SK-N-MC (cell line): ENCODE measurements around the gene LIPC.

Source experiments
- DNase-seq: peaks from one replicate; pipeline ENCODE4 v3.0.0-alpha.2; 2011; ENCODE audit warnings: low read depth, low spot score
- H3K27ac ChIP-seq: fragments of 200-600 bp; sonication (generic); 2 replicates; pipeline ENCODE4 v1.5.1; 2016; ENCODE audit warnings: mixed run types
- H3K36me3 ChIP-seq: fragments of 200-600 bp; sonication (generic); 2 replicates; pipeline ENCODE4 v1.6.1; 2017; ENCODE audit warnings: antibody characterized with exemption, low read length, mixed read lengths; ENCODE audit not compliant: insufficient read depth
- H3K4me3 ChIP-seq: fragments of 200-600 bp; sonication (generic); 2 replicates; pipeline ENCODE4 v1.5.1; 2016
- H3K9ac ChIP-seq: fragments of 200-600 bp; sonication (generic); 2 replicates; pipeline ENCODE4 v1.8.0; 2017; ENCODE audit warnings: mixed run types, mixed read lengths; ENCODE audit not compliant: insufficient read length
- H3K9me3 ChIP-seq: fragments of 200-600 bp; sonication (generic); 2 replicates; pipeline ENCODE4 v1.6.1; 2017; ENCODE audit warnings: low read depth, mild to moderate bottlenecking, antibody characterized with exemption, low read length, moderate library complexity, mixed read lengths
- EZH2 ChIP-seq: fragments of 200-600 bp; sonication (generic); IDR thresholded peaks from one replicate; pipeline ENCODE4 v1.6.1; 2017; ENCODE audit warnings: antibody characterized with exemption
- FOXP2 ChIP-seq: optimal IDR thresholded peaks from 2 replicates; pipeline ENCODE3; 2011; ENCODE audit warnings: mild to moderate bottlenecking, moderate library complexity; ENCODE audit not compliant: insufficient read depth; ENCODE audit errors: extremely low read length, control extremely low read depth
- POLR2AphosphoS5 ChIP-seq: IDR thresholded peaks from 2 replicates; pipeline ENCODE4 v1.6.1; 2012; ENCODE audit warnings: mild to moderate bottlenecking, low read depth, low read length, borderline replicate concordance

Gene LIPC

GRCh38 chr15:58390655-58391054 lies 41.1 kb upstream of the LIPC start:
- H3K9ac ChIP-seq = no peak overlapping the region
- H3K4me3 ChIP-seq = no peak overlapping the region
- no peaks in the 10 kb centered on the region for H3K9me3 ChIP-seq
- DNase-seq = no peak
- no peak for TF ChIP-seq POLR2AphosphoS5
- TF ChIP-seq FOXP2 = no peak
- no peak for TF ChIP-seq EZH2
- no peaks in the 10 kb centered on the region for H3K36me3 ChIP-seq
- H3K27ac ChIP-seq = no peak overlapping the region

- TF ChIP-seq EZH2 = no peak
- no peak for TF ChIP-seq FOXP2
- no peak for TF ChIP-seq POLR2AphosphoS5
- no peaks in the 10 kb centered on the region for H3K36me3 ChIP-seq
- DNase-seq = no peak
- no peak overlapping the region for H3K4me3 ChIP-seq
- H3K9me3 ChIP-seq = no peaks in the 10 kb centered on the region
- no peak overlapping the region for H3K27ac ChIP-seq
- H3K9ac ChIP-seq = no peak overlapping the region
Measured at GRCh38 chr15:58391088-58391487, 40.7 kb upstream of the LIPC start.

GRCh38 chr15:58392141-58392540 lies 39.6 kb upstream of the LIPC start:
- DNase-seq = no peak
- H3K9me3 ChIP-seq = no peaks in the 10 kb centered on the region

GRCh38 chr15:58392611-58393161 lies 39.1 kb upstream of the LIPC start:
- H3K36me3 ChIP-seq = no peaks in the 10 kb centered on the region
- no peak overlapping the region for H3K9ac ChIP-seq
- no peak overlapping the region for H3K27ac ChIP-seq
- DNase-seq = no peak
- TF ChIP-seq EZH2 = no peak
- TF ChIP-seq POLR2AphosphoS5 = no peak
- no peak for TF ChIP-seq FOXP2
- no peaks in the 10 kb centered on the region for H3K9me3 ChIP-seq
- no peak overlapping the region for H3K4me3 ChIP-seq

More at GRCh38 chr15:58392141-58392540, 39.6 kb upstream of the LIPC start:
- no peak overlapping the region for H3K9ac ChIP-seq
- no peak overlapping the region for H3K4me3 ChIP-seq
- H3K36me3 ChIP-seq = no peaks in the 10 kb centered on the region
- no peak overlapping the region for H3K27ac ChIP-seq
- TF ChIP-seq FOXP2 (no peak), POLR2AphosphoS5 (no peak), EZH2 (no peak)

GRCh38 chr15:58393241-58393662 lies 38.5 kb upstream of the LIPC start:
- H3K4me3 ChIP-seq = no peak overlapping the region
- no peaks in the 10 kb centered on the region for H3K9me3 ChIP-seq
- no peak overlapping the region for H3K9ac ChIP-seq
- DNase-seq = no peak
- TF ChIP-seq EZH2 (no peak), POLR2AphosphoS5 (no peak), FOXP2 (no peak)
- no peak overlapping the region for H3K27ac ChIP-seq
- no peaks in the 10 kb centered on the region for H3K36me3 ChIP-seq

- Histone ChIP-seq H3K9ac (no peak overlapping the region), H3K36me3 (no peaks in the 10 kb centered on the region), H3K4me3 (no peak overlapping the region), H3K9me3 (no peaks in the 10 kb centered on the region), H3K27ac (no peak overlapping the region)
- DNase-seq = no peak
- no peak for TF ChIP-seq EZH2
- TF ChIP-seq POLR2AphosphoS5 = no peak
- no peak for TF ChIP-seq FOXP2
Measured at GRCh38 chr15:58396181-58396580, 35.6 kb upstream of the LIPC start.

- no peak overlapping the region for H3K9ac ChIP-seq
- H3K4me3 ChIP-seq = no peak overlapping the region
- no peak overlapping the region for H3K27ac ChIP-seq
- no peak for DNase-seq
- H3K36me3 ChIP-seq = no peaks in the 10 kb centered on the region
- no peaks in the 10 kb centered on the region for H3K9me3 ChIP-seq
- TF ChIP-seq FOXP2 = no peak
- no peak for TF ChIP-seq EZH2
- TF ChIP-seq POLR2AphosphoS5 = no peak
Measured at GRCh38 chr15:58398071-58398470, 33.7 kb upstream of the LIPC start.

- no peak for DNase-seq
- no peak for TF ChIP-seq FOXP2
- TF ChIP-seq EZH2 = no peak
- TF ChIP-seq POLR2AphosphoS5 = no peak
- Histone ChIP-seq H3K4me3 (no peak overlapping the region), H3K9me3 (no peaks in the 10 kb centered on the region), H3K36me3 (no peaks in the 10 kb centered on the region), H3K9ac (no peak overlapping the region), H3K27ac (no peak overlapping the region)
Measured at GRCh38 chr15:58398643-58399042, 33.1 kb upstream of the LIPC start.

- DNase-seq = no peak
- H3K9ac ChIP-seq = no peak overlapping the region
- H3K4me3 ChIP-seq = no peak overlapping the region
- no peak overlapping the region for H3K27ac ChIP-seq
- no peaks in the 10 kb centered on the region for H3K9me3 ChIP-seq
- TF ChIP-seq POLR2AphosphoS5 (no peak), FOXP2 (no peak), EZH2 (no peak)
- H3K36me3 ChIP-seq = no peaks in the 10 kb centered on the region
Measured at GRCh38 chr15:58399739-58400138, 32.1 kb upstream of the LIPC start.
